MM.1S (cell line): ENCODE measurements around the gene SBF1.

Source experiments
- DNase-seq: peaks from one replicate; pipeline ENCODE4 v3.0.0-alpha.2; 2015
- H2AFZ ChIP-seq: fragments of 300-600 bp; sonication (generic); 2 replicates; pipeline ENCODE4 v1.6.0; 2016; ENCODE audit warnings: antibody characterized with exemption, low read length
- H3F3A ChIP-seq: fragments of 300-600 bp; sonication (generic); 2 replicates; pipeline ENCODE4 v1.6.1; 2016; ENCODE audit warnings: mild to moderate bottlenecking, antibody characterized with exemption, low read length, moderate library complexity, mixed read lengths; ENCODE audit not compliant: insufficient read depth
- H3K27ac ChIP-seq: fragments of 300-600 bp; sonication (generic); 2 replicates; pipeline ENCODE4 v1.5.1; 2016; ENCODE audit warnings: mild to moderate bottlenecking, low read length
- H3K27me3 ChIP-seq: fragments of 300-600 bp; sonication (generic); replicated peaks from 2 replicates; pipeline ENCODE4 v1.6.0; 2016; ENCODE audit warnings: low read length; ENCODE audit not compliant: insufficient read depth
- H3K36me3 ChIP-seq: fragments of 300-600 bp; sonication (generic); replicated peaks from 2 replicates; pipeline ENCODE4 v1.6.1; 2016; ENCODE audit warnings: mild to moderate bottlenecking, low read length, mixed read lengths; ENCODE audit not compliant: insufficient read depth
- H3K4me1 ChIP-seq: fragments of 300-600 bp; sonication (generic); 2 replicates; pipeline ENCODE4 v1.6.1; 2016; ENCODE audit warnings: low read length, mixed read lengths
- H3K4me2 ChIP-seq: fragments of 300-600 bp; sonication (generic); 2 replicates; pipeline ENCODE4 v1.6.0; 2016; ENCODE audit warnings: low read depth, low read length
- H3K4me3 ChIP-seq: fragments of 300-600 bp; sonication (generic); 2 replicates; pipeline ENCODE4 v1.5.1; 2016; ENCODE audit warnings: low read length, mixed read lengths
- H3K79me2 ChIP-seq: fragments of 300-600 bp; sonication (generic); 2 replicates; pipeline ENCODE4 v1.6.1; 2016; ENCODE audit warnings: mixed run types, low read length, mixed read lengths
- H3K9ac ChIP-seq: fragments of 300-600 bp; sonication (generic); 2 replicates; pipeline ENCODE4 v1.6.1; 2016; ENCODE audit warnings: low read length, mixed read lengths
- H3K9me2 ChIP-seq: fragments of 300-600 bp; sonication (generic); replicated peaks from 2 replicates; pipeline ENCODE4 v1.6.1; 2016; ENCODE audit warnings: mild to moderate bottlenecking, low read length, mixed read lengths; ENCODE audit not compliant: insufficient read depth
- H3K9me3 ChIP-seq: fragments of 300-600 bp; sonication (generic); replicated peaks from 2 replicates; pipeline ENCODE4 v1.6.1; 2016; ENCODE audit warnings: mild to moderate bottlenecking, low read length, mixed read lengths; ENCODE audit not compliant: insufficient read depth
- H4K20me1 ChIP-seq: fragments of 300-600 bp; sonication (generic); 2 replicates; pipeline ENCODE4 v1.6.1; 2016; ENCODE audit warnings: mild to moderate bottlenecking, low read length, moderate library complexity, mixed read lengths; ENCODE audit not compliant: insufficient read depth
- CTCF ChIP-seq: fragments of 300-600 bp; sonication (generic); IDR thresholded peaks from 2 replicates; pipeline ENCODE4 v1.5.1; 2016; ENCODE audit warnings: antibody characterized with exemption, low read length, mixed read lengths
- EZH2 ChIP-seq: fragments of 300-600 bp; sonication (generic); optimal IDR thresholded peaks from 2 replicates; pipeline ENCODE3; 2017; ENCODE audit warnings: low read depth, mild to moderate bottlenecking, antibody characterized with exemption, low read length, mixed read lengths
- EZH2phosphoT487 ChIP-seq: fragments of 300-600 bp; sonication (generic); IDR thresholded peaks from 2 replicates; pipeline ENCODE4 v1.6.1; 2018; ENCODE audit warnings: antibody characterized with exemption, low read length

Gene SBF1

GRCh38 chr22:50469377-50470305, 5.2 kb downstream of the SBF1 start:
- H3K27ac ChIP-seq, result peak overlapping the region; percentile 88
- TF ChIP-seq EZH2phosphoT487 (no peak), EZH2 (no peak), CTCF (no peak)
- no peaks in the 10 kb centered on the region for H3K27me3 ChIP-seq
- peak overlapping the region; percentile 55 for H3K9ac ChIP-seq
- peak; percentile 93 for DNase-seq
- H3K4me1 ChIP-seq, result peaks cover 48% of the 10 kb centered on the region
- no peak overlapping the region for H2AFZ ChIP-seq
- H3K4me3 ChIP-seq, result peak overlapping the region; percentile 39
- H3K9me3 ChIP-seq, result no peaks in the 10 kb centered on the region
- H3K4me2 ChIP-seq, result peak overlapping the region; percentile 78
- H3F3A ChIP-seq, result peaks cover 23% of the 10 kb centered on the region
- H3K36me3 ChIP-seq, result no peaks in the 10 kb centered on the region
- peaks cover 4% of the 10 kb centered on the region; the same call in 1 of the 2 replicates for H4K20me1 ChIP-seq
- H3K79me2 ChIP-seq, result peaks cover 74% of the 10 kb centered on the region
- no peaks in the 10 kb centered on the region for H3K9me2 ChIP-seq

- H3K4me3 ChIP-seq, result no peak overlapping the region
- DNase-seq, result no peak
- no peak overlapping the region for H3K9ac ChIP-seq
- H3F3A ChIP-seq, result peaks cover 23% of the 10 kb centered on the region
- peaks cover 3% of the 10 kb centered on the region; the same call in 1 of the 2 replicates for H4K20me1 ChIP-seq
- no peak for TF ChIP-seq EZH2phosphoT487
- no peak for TF ChIP-seq EZH2
- no peak for TF ChIP-seq CTCF
- no peaks in the 10 kb centered on the region for H3K9me2 ChIP-seq
- no peaks in the 10 kb centered on the region for H3K36me3 ChIP-seq
- peaks cover 64% of the 10 kb centered on the region for H3K79me2 ChIP-seq
- peak overlapping the region; percentile 88 for H3K27ac ChIP-seq
- H2AFZ ChIP-seq, result no peak overlapping the region
- no peaks in the 10 kb centered on the region for H3K27me3 ChIP-seq
- H3K4me2 ChIP-seq, result no peak overlapping the region
- peaks cover 47% of the 10 kb centered on the region for H3K4me1 ChIP-seq
- no peaks in the 10 kb centered on the region for H3K9me3 ChIP-seq
These were observed 6.2 kb downstream of the SBF1 start for GRCh38 chr22:50468626-50469025.

- no peaks in the 10 kb centered on the region for H3K27me3 ChIP-seq
- H3K4me3 ChIP-seq, result no peak overlapping the region
- H3K9ac ChIP-seq, result no peak overlapping the region
- peaks cover 23% of the 10 kb centered on the region for H3F3A ChIP-seq
- H3K79me2 ChIP-seq, result peaks cover 57% of the 10 kb centered on the region
- H3K4me2 ChIP-seq, result no peak overlapping the region
- no peaks in the 10 kb centered on the region for H3K9me3 ChIP-seq
- H2AFZ ChIP-seq, result no peak overlapping the region
- H3K36me3 ChIP-seq, result no peaks in the 10 kb centered on the region; the same call in 1 of the 2 replicates
- H3K27ac ChIP-seq, result no peak overlapping the region
- TF ChIP-seq CTCF (no peak), EZH2phosphoT487 (no peak), EZH2 (no peak)
- H3K9me2 ChIP-seq, result no peaks in the 10 kb centered on the region
- H4K20me1 ChIP-seq, result no peaks in the 10 kb centered on the region
- no peak for DNase-seq
- peaks cover 39% of the 10 kb centered on the region for H3K4me1 ChIP-seq
These were observed 6.9 kb downstream of the SBF1 start for GRCh38 chr22:50467773-50468440.
